ENCODE data around the gene UNKL.

Gene UNKL

GRCh38 chr16:1446296-1447080 is 32.0 kb upstream of the UNKL start:
- FAIRE-seq (no peak), DNase-seq (ENCODE audit: insufficient read length, low spot score) (no peak)
- no peak for TF ChIP-seq CTCF (IDR thresholded peaks at IDR 0.05; ENCODE audit: insufficient read depth, missing control alignments)

GRCh38 chr16:1445518-1446203 is 31.2 kb upstream of the UNKL start:
- DNase-seq (ENCODE audit: insufficient read length, low spot score): no peak

DNA sequence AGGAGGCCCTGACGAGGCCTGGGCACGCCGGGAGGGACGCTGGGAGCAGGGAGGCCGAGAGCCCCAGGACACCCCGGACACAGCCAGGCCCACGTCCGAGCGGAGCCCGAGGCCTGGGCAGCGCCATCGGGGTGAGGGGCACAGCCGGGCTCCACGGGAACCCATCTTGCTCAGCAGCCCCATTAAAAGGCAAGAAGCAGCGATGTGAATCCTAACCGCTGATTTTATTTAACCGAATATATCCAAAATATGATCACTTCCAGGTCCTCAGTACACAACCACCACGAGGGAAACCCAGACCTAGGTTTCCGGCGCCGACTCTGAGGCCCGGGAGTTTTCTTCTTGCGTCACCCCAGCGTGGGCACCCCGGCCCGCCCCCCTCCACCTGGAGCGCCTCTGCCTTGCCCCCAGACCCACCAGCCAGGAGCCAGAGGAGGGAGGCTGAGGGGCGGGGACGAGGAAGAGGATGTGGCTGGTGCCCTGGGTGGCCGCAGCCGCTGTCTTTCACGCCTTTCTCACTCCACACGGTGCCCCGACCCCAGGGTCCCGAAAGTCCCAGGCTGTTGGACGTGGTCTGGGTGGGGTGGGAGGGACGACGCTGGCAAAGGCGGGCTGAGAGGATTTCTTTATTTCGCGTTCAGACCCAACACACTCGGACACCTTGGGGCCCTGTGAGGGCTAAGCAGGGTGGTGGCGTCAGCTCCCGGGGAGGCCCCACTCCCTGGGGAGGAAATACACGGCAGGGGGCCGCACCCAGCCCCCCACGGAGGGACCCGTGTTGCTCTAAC is 30.4 kb upstream of the UNKL start:
- no peak for DNase-seq (ENCODE audit: insufficient read length, low spot score)
- no peak for TF ChIP-seq CTCF (IDR thresholded peaks at IDR 0.05; ENCODE audit: insufficient read depth, missing control alignments)
- FAIRE-seq: no peak

More at GRCh38 chr16:1445518-1446203, 31.2 kb upstream of the UNKL start:
- FAIRE-seq: no peak
- TF ChIP-seq CTCF (IDR thresholded peaks at IDR 0.05; ENCODE audit: insufficient read depth, missing control alignments): no peak

DNA sequence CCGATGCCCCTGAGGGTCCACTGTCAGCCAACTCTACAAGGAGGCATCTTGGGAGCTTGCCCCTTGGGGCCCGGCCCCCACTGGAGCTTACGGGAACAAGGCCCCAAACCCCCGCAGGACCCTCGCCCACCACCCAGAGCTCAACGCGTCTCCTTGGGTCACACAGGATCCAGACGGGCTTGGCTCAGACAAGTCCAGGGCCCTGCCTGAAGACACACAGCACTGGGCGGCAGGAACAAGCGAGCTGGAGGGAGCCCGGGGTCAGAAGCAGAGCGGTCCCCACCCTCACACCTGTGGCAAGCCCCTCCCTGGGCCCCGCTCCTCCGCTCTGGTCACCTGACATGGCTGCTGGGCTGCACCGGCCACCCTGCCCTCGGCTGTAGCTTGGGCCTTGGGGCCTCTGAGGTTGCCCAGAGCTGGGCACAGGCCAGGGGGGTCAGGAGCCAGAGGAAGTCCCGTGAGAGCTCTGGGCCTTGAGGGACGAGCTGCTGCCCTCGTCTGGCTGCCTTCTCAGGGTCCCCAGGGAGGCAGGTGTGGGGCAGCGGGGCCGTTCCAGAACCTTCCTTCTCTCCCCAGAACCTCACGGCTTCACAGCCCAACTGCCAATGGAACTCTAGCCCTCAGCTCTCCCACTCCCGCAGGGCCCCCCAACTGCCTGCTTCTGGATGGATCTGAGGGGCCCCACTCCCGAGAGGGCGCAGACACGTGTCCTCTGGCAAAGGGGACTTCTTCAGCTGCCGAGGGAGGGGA is 29.7 kb upstream of the UNKL start, which contains the start of gene CCDC154:
CCDC154 (minus strand) TSS at position 577 of the 750 bp plus-strand sequence; CDS start at position 343, 234 bp downstream.
- no peak for TF ChIP-seq CTCF (IDR thresholded peaks at IDR 0.05; ENCODE audit: insufficient read depth, missing control alignments)
- no peak for FAIRE-seq
- no peak for DNase-seq (ENCODE audit: insufficient read length, low spot score)

- FAIRE-seq: no peak
- DNase-seq (ENCODE audit: insufficient read length, low spot score): no peak
- TF ChIP-seq CTCF (IDR thresholded peaks at IDR 0.05; ENCODE audit: insufficient read depth, missing control alignments): no peak
Observed at GRCh38 chr16:1443403-1443973, 29.0 kb upstream of the UNKL start.

DNA sequence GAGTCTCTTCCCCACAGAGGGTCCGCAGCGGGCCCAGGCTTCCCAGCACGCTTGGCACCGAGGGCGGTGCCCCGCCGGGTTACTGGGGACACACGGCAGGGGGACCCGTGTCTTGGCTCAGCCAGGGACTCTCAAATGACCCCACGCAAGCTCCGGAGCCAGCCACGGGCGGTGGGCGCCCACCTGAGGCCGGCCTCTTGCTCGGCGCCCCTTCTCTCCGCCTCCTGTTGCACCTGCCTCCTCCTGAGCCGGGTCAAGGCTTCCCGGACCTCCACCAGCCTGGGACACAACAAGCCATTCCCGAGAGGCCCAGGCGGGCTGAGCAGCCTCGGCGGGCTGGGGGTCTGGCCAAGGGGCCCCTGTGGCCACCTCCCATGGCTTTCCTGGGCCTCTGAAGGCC is 28.2 kb upstream of the UNKL start:
- DNase-seq (ENCODE audit: insufficient read length, low spot score) (no peak), FAIRE-seq (no peak)
- no peak for TF ChIP-seq CTCF (IDR thresholded peaks at IDR 0.05; ENCODE audit: insufficient read depth, missing control alignments)
